NCI-H524 treated with DMSO at 0.1 percent for 48 hours (cell line): ENCODE data around the gene LAMA4.

Experiments used
- DNase-seq: peaks from one replicate; lab custom pipeline; 2025; lab: John Stamatoyannopoulos, UW

The LAMA4 gene

DNA sequence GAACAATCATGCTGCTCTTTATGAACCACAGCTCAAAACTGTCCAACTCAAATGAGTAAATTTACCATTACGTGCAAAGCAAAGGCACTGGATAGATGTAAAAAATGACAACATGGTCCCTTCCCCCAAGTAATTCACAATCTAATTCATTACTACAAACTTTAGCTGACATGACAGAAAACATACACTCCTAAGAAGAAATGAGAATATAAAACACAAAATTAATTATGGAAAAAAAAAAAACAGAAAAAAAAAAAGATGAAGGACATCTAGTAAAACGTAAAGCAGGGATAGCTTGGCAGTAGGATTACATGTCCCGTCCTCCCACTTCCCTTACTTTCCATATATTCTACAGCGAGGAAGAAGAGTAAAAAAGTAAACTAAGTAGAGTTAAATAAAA is 172.8 kb downstream of the LAMA4 start:
- no peak for DNase-seq

DNA sequence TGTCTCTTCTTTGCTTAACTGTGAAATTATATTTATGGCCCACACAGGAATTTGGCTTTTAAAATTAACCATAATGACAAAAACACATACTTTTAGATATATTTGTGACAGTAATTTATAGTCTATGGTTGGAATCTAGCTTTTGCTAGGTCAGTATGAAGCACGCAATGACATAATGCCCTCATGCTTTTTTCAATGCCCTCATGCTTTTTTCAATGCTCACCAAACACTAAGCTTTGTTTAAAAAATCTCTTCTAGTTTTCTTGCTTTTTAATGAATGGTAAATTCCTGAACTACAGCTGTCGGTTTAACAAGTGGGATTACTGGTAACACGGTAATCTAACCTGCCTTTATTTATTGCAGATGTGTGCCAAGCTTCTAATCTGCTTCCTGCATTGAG is 187.8 kb downstream of the LAMA4 start:
- DNase-seq, result no peak

DNA sequence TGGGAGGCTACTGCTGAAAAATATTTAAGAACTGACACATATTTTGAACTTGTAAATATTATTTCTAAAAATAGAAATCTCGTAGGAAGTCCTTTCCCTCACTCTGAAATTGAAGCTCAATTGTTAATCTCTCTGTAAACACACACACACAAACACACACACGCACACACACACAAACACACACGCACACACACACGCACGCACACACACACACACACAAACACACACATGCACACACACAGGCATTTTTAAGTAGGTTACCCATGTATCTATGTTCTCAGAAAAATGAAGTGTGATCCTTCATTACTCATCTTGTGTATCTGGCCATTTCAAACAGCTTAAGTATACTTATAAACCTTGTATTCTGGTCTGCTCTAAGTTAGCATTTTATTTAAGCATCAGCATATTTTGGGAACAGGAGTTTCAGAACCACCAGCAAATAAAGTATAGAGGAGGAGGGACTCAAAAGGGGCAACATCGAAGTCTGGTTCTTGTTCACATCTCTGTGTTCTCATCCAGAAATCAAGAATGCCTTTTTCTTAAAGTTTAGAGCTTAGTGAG is 188.9 kb downstream of the LAMA4 start:
- DNase-seq, result no peak

DNA sequence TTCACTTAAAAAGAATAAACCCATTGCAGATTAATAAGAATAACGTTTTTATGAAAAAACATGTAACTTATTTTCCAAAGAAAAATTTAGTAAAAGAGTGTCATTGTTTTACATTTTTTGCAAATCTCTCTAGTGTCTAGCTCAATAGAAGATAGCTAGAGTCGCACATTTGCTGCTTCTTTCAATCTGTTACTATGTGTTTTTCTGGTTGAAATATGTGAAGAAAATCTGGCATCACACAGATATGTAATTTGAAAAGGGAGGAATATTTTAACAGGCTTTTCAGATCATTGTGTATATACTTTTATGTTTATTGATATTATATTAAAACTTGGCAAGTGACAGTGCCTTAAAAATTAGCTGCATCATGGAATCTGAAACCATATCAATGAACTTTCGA is 191.4 kb downstream of the LAMA4 start:
- DNase-seq, result no peak

DNA sequence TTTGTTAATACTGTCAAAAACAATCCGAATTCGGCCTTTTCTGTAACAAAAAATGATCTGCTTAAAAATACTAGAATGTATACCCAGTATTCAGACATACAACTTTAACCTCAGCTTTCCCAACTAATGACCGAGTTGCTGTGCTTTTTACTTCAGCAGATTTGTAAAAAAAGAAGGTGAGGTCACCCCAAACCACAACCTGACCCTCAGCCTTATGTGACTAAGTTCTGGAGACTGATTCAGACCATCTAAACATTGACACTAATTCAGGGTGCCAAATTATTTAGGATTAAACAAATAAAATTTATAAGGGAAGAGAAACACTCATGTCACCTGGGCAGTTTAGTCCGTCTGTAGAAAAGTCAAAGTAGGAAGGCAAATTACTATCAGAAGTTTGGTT is 192.8 kb downstream of the LAMA4 start:
- no peak for DNase-seq
